Activated CD4-positive, alpha-beta T cell treated with anti-CD3 and anti-CD28 coated beads, Interleukin-2, amount 50 U/mL, for 48 hours (primary cell): ENCODE data around the gene KLK5.

Experiments
- DNase-seq, 2 experiments: peaks; one replicate each; pipeline ENCODE4 v3.0.0-alpha.2; 2020

The KLK5 gene

GRCh38 chr19:50968716-50969412 lies 16.0 kb upstream of the KLK5 start:
- DNase-seq, result no peak

DNA sequence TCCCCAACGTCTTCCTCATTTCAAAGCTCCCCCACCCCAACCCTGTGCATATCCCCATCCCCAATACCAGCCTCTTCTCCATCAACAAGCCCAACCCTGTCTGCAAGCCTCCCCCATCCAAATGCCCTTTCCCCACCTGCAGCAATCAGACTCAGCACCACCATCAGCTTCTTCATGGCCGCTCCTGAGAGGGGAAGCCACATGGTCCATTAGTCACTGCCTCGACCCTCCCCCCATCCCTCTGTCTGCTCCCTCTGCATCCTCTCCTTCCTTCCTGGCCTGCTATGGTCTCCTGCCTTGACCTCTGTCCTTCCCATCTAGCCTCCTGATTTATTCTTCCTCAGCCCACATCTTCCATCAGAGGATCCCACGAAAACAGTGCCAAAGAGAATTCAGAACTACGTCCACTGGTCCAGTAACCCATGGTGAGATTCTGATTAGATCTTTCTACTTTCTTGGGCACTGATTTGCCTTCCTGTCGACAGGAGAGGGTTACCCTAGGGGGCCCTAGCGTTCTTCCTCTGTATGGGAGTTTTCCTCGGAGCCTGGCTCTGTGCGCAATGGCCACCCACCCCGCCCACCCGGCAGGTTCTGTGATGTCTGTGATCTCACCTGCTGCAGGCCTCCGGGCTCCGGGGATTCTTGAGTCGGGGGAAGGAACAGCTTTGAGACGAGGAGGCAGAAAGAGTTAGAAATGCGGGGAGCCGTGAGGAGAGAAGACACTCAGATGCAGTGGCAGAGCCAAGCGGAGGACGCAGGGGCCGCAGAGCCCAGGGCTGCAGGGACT lies 15.3 kb upstream of the KLK5 start:
- DNase-seq, result no peak

DNA sequence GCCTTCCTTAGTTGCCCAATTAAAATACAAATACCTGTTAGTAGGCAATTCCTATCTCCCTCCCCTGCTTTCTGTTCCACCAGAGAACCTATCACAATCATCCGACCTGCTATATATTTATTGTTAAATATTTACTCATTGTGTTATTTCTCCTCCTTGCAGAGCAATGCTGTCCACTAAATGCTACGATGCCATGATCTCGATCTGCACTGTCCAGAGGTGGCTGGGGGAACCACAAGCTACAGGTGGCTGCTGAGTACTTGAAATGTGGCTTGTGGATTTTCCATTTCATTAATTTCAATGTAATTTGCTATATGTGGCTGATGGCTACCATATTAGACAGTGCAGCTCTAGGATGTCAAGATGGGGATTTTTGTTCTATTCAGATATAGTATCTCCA lies 11.4 kb upstream of the KLK5 start:
- no peak for DNase-seq

- DNase-seq, result no peak
These were observed 10.5 kb upstream of the KLK5 start for GRCh38 chr19:50963381-50963780.

- DNase-seq, result no peak
These were observed 9.4 kb upstream of the KLK5 start for GRCh38 chr19:50962245-50962644.

GRCh38 chr19:50959731-50960500 lies 7.1 kb upstream of the KLK5 start:
- no peak for DNase-seq

GRCh38 chr19:50957587-50957986 lies 4.7 kb upstream of the KLK5 start:
- DNase-seq, result no peak

DNA sequence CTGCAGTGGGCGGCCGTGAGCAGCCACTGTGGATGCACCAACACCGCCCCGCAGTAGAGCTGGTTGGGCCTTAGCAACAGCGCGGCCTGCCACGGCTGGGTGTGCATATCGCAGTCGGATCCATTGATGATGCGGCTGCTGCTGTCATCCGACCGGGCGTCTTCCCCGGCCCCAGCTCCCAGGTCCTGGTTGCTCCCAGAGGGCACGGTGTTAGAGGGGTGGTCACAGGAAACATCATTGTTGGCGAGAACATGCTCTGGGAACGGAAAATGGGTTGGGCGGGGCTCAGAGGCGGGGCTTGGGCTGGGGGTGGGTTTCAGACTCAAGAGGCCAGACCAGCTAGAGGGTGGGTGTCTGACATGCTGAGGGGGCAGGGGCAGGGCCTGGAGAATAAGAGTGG lies 3.0 kb downstream of the KLK5 start:
- no peak for DNase-seq

DNA sequence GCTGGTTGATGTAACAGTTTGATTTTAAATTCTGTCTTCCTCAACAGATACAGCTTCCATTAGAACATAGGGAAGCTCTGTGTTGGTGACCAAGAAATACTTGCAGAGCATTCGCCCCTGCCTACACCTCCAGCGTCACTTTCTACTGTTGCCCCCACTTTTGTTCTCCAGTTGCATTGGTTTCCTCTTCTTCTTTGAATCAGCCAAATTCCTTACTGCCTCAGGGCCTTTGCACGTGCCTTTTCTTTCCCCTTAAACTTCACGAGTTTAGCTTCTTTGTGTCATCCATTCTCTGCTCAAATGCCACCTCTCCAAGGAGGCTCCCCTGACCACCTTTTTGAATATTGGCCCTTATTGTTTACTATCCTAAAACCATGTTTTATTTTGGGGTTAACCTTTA lies 5.7 kb downstream of the KLK5 start:
- DNase-seq, result no peak

DNA sequence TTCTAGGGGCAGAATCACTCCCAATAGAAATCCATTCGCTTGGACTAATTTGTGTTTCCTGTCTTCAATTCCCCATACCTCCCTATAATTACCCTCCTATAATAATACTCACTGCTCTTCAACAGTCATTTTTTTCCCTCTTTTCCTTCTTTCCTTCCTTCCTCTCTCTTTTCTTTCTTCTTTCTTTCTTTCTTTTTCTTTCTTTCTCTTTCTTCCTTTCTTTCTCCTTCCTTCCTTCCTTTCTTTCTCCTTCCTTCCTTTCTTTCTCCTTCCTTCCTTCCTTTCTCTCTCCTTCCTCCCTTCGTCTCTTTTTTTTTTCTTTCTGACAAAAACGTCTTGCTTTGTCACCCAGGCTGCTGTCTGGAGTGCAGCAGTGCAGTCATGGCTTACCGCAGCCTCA lies 8.0 kb downstream of the KLK5 start:
- no peak for DNase-seq

GRCh38 chr19:50943074-50943828 lies 9.6 kb downstream of the KLK5 start:
- DNase-seq, result no peak

DNA sequence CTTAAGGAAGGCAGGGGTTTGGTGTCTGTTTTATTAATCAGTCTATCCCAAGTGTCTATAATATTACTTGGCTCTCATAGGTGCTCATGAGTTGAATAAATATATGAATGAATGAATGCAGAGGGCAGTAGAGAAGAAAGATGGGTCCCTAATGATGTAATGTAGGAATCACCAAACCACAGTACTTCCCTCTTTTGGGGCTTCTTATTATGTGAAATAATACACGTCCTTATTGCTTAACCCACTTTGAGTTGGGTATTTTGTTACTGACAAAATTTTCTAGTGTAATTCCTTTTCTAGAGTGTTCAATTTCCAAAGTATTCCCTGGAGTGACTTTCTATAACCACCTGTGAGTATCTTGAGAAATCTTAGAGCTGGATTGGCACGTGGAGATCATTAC lies 13.2 kb downstream of the KLK5 start:
- DNase-seq, result no peak

DNA sequence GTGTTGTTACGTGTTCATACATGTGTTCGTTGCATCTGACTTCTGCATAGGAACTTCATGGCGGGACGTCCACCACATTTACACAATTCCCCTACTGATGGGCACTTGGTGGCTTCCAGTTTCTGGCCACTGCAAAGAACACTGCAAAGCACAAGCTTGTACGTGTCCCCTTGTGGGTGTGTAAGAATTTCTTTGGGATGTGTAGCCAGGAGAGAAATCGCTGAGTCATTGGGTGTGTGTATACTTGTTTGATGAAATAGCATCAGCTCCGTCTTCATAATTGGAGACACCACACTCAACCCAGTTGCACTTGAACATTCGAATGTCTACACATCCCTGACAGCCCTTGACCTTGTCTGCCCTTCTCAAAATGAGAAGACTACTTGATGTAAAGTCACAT lies 19.2 kb downstream of the KLK5 start:
- no peak for DNase-seq

DNA sequence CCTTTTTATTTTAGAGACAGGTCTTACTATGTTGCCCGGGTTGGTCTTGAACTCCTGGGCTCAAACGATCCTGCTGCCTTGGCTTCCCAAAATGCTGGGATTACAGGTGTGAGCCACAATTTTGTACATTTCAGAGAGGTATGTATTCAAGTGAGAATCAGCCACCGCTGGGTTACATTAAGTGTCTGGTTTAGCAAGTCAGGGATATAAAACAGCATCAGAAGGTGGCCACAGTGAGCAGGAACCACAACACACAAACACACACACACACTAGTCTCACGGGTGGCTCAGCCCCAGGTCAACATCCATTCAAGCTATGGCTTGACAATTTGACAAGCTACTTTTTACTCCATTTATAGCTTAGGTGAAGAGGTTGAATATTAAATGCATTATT lies 20.2 kb downstream of the KLK5 start:
- DNase-seq, result no peak

GRCh38 chr19:50932018-50932689 lies 20.7 kb downstream of the KLK5 start:
- DNase-seq, result no peak

- DNase-seq, result no peak
These were observed 21.8 kb downstream of the KLK5 start for GRCh38 chr19:50931023-50931422.

DNA sequence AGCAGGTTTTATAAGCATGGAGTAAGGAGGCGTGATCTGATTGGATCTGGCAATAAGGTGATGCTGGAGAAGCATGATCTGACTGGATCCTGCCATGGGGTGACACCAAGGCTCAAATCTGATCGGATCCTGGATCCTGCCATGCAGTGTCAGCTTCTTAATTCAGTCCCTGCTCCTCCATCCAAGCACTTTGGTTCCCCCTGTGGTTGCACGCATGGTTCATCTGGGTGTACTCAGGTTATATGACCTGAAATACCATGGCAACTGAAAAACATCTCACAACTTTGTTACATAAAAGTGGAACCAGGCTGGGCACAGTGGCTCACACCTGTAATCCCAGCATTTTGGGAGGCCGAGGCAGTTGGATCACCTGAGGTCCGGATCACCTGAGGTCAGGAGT lies 24.0 kb downstream of the KLK5 start:
- DNase-seq, result no peak

GRCh38 chr19:50926144-50926543 lies 26.7 kb downstream of the KLK5 start:
- no peak for DNase-seq

DNA sequence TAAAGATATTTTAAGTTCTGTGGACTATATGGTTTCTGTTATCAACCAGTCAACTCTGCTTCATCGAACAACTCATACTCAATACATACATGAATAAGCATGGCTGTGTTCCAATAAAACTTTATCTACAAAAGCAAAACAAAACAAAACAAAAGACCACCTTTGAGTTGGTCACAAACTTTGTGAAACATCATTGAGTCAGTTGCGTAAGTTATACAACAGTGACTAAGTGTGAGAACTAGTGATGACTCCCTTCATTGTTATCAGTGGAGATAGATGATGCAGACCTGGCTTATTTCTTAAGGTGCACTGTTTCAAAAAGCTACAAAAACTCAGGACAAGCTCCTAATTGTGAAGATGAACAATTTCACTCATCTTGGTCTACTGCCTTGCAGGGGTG lies 27.1 kb downstream of the KLK5 start:
- no peak for DNase-seq

GRCh38 chr19:50924586-50924985 lies 28.3 kb downstream of the KLK5 start:
- no peak for DNase-seq

- peak; percentile 74 to 81 for DNase-seq
These were observed 30.5 kb downstream of the KLK5 start for GRCh38 chr19:50922317-50922853.
